H1 (cell line): ENCODE measurements around the gene GALNT18. TPM values are rescaled to one million over a fixed set of nuclear protein-coding genes. Genes with fewer than 3 reads are reported as not detected.

Experiments
- MAFK ChIP-seq: IDR thresholded peaks from 2 replicates; pipeline ENCODE4 v1.6.1; 2012; ENCODE audit warnings: low read depth, mild to moderate bottlenecking, improper control_type of control experiment, low read length
- polyA plus RNA-seq, 7 experiments: library from polyadenylated mRNA; depleted of rRNA in 3 of 7; stranded (reverse) in 5 of 7; unstranded in 2 of 7; fragments of >200 nt in 5 of 7; fragments of 200-250 nt in 2 of 7; gene quantifications; 1 replicate in 5 of 7; 2 replicates in 1 of 7; 4 replicates in 1 of 7; pipeline versions ENCODE4 v1.2.1 to v1.2.3, GENCODE V29; 2011 to 2013; ENCODE audit warnings: missing spikeins in 2 of 7, mixed read lengths in 2 of 7
- total RNA-seq: library from RNA; stranded (reverse); fragmentation: NEBNext Ultra II Directional; extraction: Animal tissue kit (Norgen Biotek cat#: 25700); gene quantifications from 2 replicates; pipeline ENCODE4 v1.2.1, GENCODE V29; 2021

Gene GALNT18
- total and polyA plus RNA-seq, 2 of the 8 experiments (the other 6 are each of a cell fraction or from before 2014, with no cell fraction given), result 6.0 to 9.4 TPM

- TF ChIP-seq MAFK, result no peak
Measured at GRCh38 chr11:11430431-11430830, 191.4 kb downstream of the GALNT18 start (continued).
